GM19193 (cell line): ENCODE results near the gene FANCE.

Experiments
- POLR2A ChIP-seq: IDR thresholded peaks from 4 replicates; pipeline ENCODE4 v1.6.1; 2011; ENCODE audit not compliant: insufficient read depth, insufficient read length; ENCODE audit errors: extremely low read depth

FANCE gene

GRCh38 chr6:35425284-35425683, 26.9 kb upstream of the FANCE start:
- TF ChIP-seq POLR2A = no peak

- TF ChIP-seq POLR2A = no peak
These were observed 26.1 kb upstream of the FANCE start for GRCh38 chr6:35426074-35426473.

GRCh38 chr6:35427435-35427834, 24.7 kb upstream of the FANCE start:
- TF ChIP-seq POLR2A = no peak

GRCh38 chr6:35427851-35428321, 24.3 kb upstream of the FANCE start:
- TF ChIP-seq POLR2A = no peak

GRCh38 chr6:35428421-35429149, 23.6 kb upstream of the FANCE start:
- no peak for TF ChIP-seq POLR2A

- no peak for TF ChIP-seq POLR2A
These were observed 22.7 kb upstream of the FANCE start for GRCh38 chr6:35429463-35429862.

- TF ChIP-seq POLR2A = no peak
These were observed 19.8 kb upstream of the FANCE start for GRCh38 chr6:35432291-35432690.

- TF ChIP-seq POLR2A = no peak
These were observed 16.9 kb upstream of the FANCE start for GRCh38 chr6:35435074-35435837.

- no peak for TF ChIP-seq POLR2A
These were observed 15.9 kb upstream of the FANCE start for GRCh38 chr6:35436071-35436857.

GRCh38 chr6:35439308-35439707, 12.8 kb upstream of the FANCE start:
- TF ChIP-seq POLR2A = no peak

- no peak for TF ChIP-seq POLR2A
These were observed 10.9 kb upstream of the FANCE start for GRCh38 chr6:35441205-35441604.

GRCh38 chr6:35441642-35442041, 10.5 kb upstream of the FANCE start:
- TF ChIP-seq POLR2A = no peak

- no peak for TF ChIP-seq POLR2A
These were observed 9.4 kb upstream of the FANCE start for GRCh38 chr6:35442693-35443092.

GRCh38 chr6:35443341-35444030, 8.7 kb upstream of the FANCE start:
- TF ChIP-seq POLR2A = no peak

- no peak for TF ChIP-seq POLR2A
These were observed 6.4 kb upstream of the FANCE start for GRCh38 chr6:35445691-35446090.

GRCh38 chr6:35448191-35448590, 3.9 kb upstream of the FANCE start:
- no peak for TF ChIP-seq POLR2A
